PFSK-1 (cell line): ENCODE data around the gene SENP7.

Experiments
- POLR2AphosphoS5 ChIP-seq: IDR thresholded peaks from 2 replicates; pipeline ENCODE4 v1.6.1; 2012; ENCODE audit warnings: low read depth, mild to moderate bottlenecking, control low read depth, low read length, moderate library complexity
- REST ChIP-seq, 2 experiments: IDR thresholded peaks; 2 replicates each; pipeline versions ENCODE4 v1.6.1 to v1.8.0; 2011 to 2012; ENCODE audit warnings: low read depth in 2 of 2, low read length in 2 of 2, control low read depth in 1 of 2, inconsistent platforms in 1 of 2, mild to moderate bottlenecking in 1 of 2, moderate library complexity in 1 of 2; ENCODE audit not compliant: insufficient read depth in 1 of 2
- TAF1 ChIP-seq: IDR thresholded peaks from 2 replicates; pipeline ENCODE4 v1.6.1; 2012; ENCODE audit warnings: low read length, control low read depth, borderline replicate concordance; ENCODE audit not compliant: insufficient read depth

GRCh38 chr3:101377796-101378195 lies 135.2 kb downstream of the SENP7 start:
- TF ChIP-seq POLR2AphosphoS5 (no peak), REST (IDR thresholded peaks at IDR 0.05; ENCODE audit: insufficient read depth in 1 of 2, low read depth in 2 of 2, low read length in 2 of 2) (no peak), TAF1 (no peak)
